HEK293 (cell line): Measurements from ENCODE around the gene PCBP1.

ENCODE experiments used
- PATZ1 ChIP-seq: fragments of 450-650 bp; formaldehyde crosslinking; IDR thresholded peaks from 2 replicates; pipeline ENCODE4 v1.5.1; 2016; ENCODE audit warnings: missing biosample characterization, missing genetic modification characterization
- RBAK ChIP-seq: fragments of 450-650 bp; formaldehyde crosslinking; IDR thresholded peaks from 2 replicates; pipeline ENCODE4 v1.5.1; 2016; ENCODE audit warnings: missing biosample characterization, missing genetic modification characterization
- ZNF501 ChIP-seq: fragments of 450-650 bp; formaldehyde crosslinking; IDR thresholded peaks from 2 replicates; pipeline ENCODE4 v1.5.1; 2016; ENCODE audit warnings: missing biosample characterization, missing genetic modification characterization
- ZNF510 ChIP-seq: fragments of 450-650 bp; formaldehyde crosslinking; IDR thresholded peaks from 2 replicates; pipeline ENCODE4 v1.5.1; 2018; ENCODE audit warnings: mild to moderate bottlenecking, missing genetic modification characterization, missing biosample characterization; ENCODE audit not compliant: insufficient replicate concordance
- TF ChIP-seq, protein P1 (sequence below): fragments of 450-650 bp; formaldehyde crosslinking; IDR thresholded peaks from 2 replicates; pipeline ENCODE4 v1.5.1; 2016; ENCODE audit warnings: missing biosample characterization, missing genetic modification characterization
- TF ChIP-seq, protein P2 (sequence below): fragments of 450-650 bp; formaldehyde crosslinking; IDR thresholded peaks from 2 replicates; pipeline ENCODE4; 2016; ENCODE audit warnings: missing biosample characterization, missing genetic modification characterization

- TF ChIP-seq ZNF510 (tag by site-specific recombination): no peak
- TF ChIP-seq, protein P1, sequence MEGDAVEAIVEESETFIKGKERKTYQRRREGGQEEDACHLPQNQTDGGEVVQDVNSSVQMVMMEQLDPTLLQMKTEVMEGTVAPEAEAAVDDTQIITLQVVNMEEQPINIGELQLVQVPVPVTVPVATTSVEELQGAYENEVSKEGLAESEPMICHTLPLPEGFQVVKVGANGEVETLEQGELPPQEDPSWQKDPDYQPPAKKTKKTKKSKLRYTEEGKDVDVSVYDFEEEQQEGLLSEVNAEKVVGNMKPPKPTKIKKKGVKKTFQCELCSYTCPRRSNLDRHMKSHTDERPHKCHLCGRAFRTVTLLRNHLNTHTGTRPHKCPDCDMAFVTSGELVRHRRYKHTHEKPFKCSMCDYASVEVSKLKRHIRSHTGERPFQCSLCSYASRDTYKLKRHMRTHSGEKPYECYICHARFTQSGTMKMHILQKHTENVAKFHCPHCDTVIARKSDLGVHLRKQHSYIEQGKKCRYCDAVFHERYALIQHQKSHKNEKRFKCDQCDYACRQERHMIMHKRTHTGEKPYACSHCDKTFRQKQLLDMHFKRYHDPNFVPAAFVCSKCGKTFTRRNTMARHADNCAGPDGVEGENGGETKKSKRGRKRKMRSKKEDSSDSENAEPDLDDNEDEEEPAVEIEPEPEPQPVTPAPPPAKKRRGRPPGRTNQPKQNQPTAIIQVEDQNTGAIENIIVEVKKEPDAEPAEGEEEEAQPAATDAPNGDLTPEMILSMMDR (tag by site-specific recombination): no peak
- TF ChIP-seq PATZ1 (tag by site-specific recombination): no peak
- TF ChIP-seq, protein P2, sequence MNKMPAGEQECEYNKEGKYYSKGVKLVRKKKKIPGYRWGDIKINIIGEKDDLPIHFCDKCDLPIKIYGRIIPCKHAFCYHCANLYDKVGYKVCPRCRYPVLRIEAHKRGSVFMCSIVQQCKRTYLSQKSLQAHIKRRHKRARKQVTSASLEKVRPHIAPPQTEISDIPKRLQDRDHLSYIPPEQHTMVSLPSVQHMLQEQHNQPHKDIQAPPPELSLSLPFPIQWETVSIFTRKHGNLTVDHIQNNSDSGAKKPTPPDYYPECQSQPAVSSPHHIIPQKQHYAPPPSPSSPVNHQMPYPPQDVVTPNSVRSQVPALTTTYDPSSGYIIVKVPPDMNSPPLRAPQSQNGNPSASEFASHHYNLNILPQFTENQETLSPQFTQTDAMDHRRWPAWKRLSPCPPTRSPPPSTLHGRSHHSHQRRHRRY (tag by site-specific recombination): no peak
- TF ChIP-seq ZNF501 (tag by site-specific recombination): no peak
- no peak for TF ChIP-seq RBAK
Observed at GRCh38 chr2:70069049-70069448, 18.2 kb upstream of the PCBP1 start.
